AG09319 (cell line): ENCODE results near the gene FRMD4B.
"Not testable (repeated sequence)": the region's sequence is repeated elsewhere in the genome, so short reads cannot be mapped to it uniquely, and the experiment has no call there.

Experiments used
- DNase-seq: peaks from one replicate; pipeline ENCODE4 v3.0.0-alpha.2; 2010; ENCODE audit warnings: low read depth; ENCODE audit errors: extremely low read depth
- TF ChIP-seq, protein P1 (sequence below): IDR thresholded peaks from 2 replicates; pipeline ENCODE4 v1.5.1; 2011; ENCODE audit warnings: low read depth, mild to moderate bottlenecking, inconsistent platforms, low read length, moderate library complexity

Gene FRMD4B

GRCh38 chr3:69288161-69288895 lies 97.6 kb downstream of the FRMD4B start:
- TF ChIP-seq, protein P1, sequence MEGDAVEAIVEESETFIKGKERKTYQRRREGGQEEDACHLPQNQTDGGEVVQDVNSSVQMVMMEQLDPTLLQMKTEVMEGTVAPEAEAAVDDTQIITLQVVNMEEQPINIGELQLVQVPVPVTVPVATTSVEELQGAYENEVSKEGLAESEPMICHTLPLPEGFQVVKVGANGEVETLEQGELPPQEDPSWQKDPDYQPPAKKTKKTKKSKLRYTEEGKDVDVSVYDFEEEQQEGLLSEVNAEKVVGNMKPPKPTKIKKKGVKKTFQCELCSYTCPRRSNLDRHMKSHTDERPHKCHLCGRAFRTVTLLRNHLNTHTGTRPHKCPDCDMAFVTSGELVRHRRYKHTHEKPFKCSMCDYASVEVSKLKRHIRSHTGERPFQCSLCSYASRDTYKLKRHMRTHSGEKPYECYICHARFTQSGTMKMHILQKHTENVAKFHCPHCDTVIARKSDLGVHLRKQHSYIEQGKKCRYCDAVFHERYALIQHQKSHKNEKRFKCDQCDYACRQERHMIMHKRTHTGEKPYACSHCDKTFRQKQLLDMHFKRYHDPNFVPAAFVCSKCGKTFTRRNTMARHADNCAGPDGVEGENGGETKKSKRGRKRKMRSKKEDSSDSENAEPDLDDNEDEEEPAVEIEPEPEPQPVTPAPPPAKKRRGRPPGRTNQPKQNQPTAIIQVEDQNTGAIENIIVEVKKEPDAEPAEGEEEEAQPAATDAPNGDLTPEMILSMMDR: no peak
- no peak for DNase-seq

DNA sequence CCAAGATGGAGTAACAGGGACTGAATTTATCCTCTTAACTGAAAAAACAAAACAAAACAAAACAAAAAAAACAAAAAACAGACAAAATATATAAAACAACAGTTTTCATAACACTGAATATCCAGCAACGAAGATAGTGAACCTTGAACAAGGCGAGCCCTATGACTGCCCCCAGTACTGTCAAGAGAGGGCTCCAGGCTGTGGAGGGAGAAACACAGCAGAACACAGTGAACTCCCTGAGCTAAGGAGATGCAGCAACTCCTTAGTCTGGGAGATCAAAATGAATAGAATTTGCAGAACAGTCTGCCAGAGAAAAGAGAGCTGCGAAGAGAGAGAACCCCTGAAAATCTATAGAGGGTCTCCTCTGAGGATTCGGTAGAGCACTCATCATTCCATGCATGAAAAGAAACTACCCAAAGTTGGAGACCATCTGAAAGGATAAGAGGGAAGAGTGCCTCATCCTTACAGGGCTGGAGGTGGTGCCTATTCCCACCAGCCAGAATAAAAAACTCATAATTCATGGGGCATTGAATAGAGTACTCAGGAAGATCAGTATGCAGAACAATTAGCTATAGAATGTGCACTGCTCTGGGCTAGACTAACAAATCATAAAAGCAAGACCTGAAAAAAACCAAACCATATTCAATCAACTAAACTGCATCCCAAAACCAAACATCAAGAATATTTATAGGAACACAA lies 101.8 kb downstream of the FRMD4B start:
- no peak for DNase-seq
- TF ChIP-seq, protein P1: no peak

- no peak for DNase-seq
- TF ChIP-seq, protein P1: no peak
Observed at GRCh38 chr3:69283496-69283895, 102.4 kb downstream of the FRMD4B start.

DNA sequence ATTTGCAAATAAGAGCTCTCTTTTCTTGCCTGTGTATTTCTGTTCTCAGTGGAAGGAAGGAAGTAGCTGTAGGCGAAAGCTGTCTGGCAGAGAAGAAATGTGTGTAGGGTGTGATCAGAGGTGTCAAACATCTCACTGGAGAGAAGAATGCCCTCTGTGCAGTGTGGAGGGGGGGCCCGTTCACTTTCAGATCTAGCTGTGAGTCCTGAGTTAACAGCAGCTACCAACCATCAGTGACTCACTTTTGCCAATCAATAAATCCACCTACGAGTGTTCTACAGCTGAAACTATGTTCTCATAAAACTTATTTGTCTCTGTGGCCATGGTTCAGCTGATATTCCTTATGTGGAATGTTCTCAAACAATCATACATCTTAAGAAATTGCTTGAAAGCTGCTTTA lies 103.7 kb downstream of the FRMD4B start:
- DNase-seq: no peak
- TF ChIP-seq, protein P1: no peak

GRCh38 chr3:69277403-69277802 lies 108.5 kb downstream of the FRMD4B start:
- DNase-seq: not testable (repeated sequence)

DNA sequence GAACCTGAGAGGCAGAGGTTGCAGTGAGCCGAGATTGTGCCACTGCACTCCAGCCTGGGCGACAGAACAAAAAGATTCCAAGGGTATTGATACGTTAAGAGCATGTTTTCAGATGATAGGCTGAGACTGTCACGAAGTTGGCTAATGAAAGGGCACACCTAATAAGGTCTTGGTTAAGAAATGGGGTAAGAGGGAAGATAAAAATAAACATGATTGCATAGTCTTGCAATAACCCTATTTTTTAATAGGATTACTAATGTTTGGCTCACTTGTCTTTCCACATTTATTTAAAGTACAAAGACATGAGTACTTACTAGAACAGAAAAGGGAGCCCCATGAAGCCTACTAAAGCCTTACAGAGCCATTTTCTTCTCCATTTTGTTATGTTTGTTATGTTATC lies 109.0 kb downstream of the FRMD4B start:
- TF ChIP-seq, protein P1: no peak
- no peak for DNase-seq

DNA sequence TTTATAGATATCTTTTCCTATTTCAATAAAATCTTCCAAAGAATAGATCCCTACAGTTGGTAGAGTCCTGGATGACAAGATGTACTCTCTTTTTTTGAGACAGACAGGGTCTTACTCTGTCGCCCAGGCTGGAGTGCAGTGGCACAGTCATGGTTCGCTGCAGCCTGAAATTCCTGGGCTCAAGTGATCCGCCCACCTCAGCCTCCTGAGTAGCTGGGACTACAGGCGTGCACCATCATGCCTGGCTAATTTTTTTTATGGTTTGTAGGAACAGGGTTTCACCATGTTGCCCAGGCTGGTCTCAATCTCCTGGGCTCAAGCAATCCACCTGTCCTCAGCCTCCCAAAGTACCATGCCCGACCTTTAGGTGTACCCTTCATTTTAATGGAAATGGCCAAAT lies 109.7 kb downstream of the FRMD4B start:
- DNase-seq: not testable (repeated sequence)

- DNase-seq: no peak
- TF ChIP-seq, protein P1: no peak
Observed at GRCh38 chr3:69273896-69274295, 112.0 kb downstream of the FRMD4B start.
